COLO829 (cell line): ENCODE results near the gene HTR1A.

Source experiments
- DNase-seq: peaks from one replicate; pipeline ENCODE4 v3.0.0; 2012; ENCODE audit warnings: low spot score

Gene HTR1A

GRCh38 chr5:63962279-63962678 is at the start of gene HTR1A:
HTR1A (minus strand) TSS chr5:63962445; CDS start chr5:63961719, 726 bp downstream.
- no peak for DNase-seq

DNA sequence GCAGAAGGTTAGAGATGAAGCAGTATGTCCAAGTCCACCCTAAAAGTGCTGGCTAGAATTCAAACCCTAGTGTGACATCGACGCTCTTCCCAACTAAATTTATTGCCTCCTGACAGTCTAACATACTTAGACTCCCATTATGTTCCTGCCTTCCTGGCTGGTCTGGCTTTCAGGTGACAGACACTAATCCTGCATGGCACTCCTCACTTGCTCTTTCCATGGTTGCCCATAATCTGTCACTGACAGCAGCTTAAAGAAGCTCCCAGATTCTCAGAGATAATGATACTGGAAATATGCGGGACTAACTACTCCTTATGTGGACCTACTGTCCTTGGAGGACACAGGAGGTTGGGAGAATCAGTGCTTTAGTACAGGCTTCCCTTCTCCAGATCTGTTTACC is 41.7 kb upstream of the HTR1A start:
- no peak for DNase-seq

- DNase-seq = no peak
Measured at GRCh38 chr5:64000096-64000495, 37.9 kb upstream of the HTR1A start.

GRCh38 chr5:63987053-63987452 is 24.8 kb upstream of the HTR1A start:
- no peak for DNase-seq

- no peak for DNase-seq
Measured at GRCh38 chr5:63981864-63982263, 19.6 kb upstream of the HTR1A start.

- no peak for DNase-seq
Measured at GRCh38 chr5:63963926-63964325, 1.7 kb upstream of the HTR1A start.

DNA sequence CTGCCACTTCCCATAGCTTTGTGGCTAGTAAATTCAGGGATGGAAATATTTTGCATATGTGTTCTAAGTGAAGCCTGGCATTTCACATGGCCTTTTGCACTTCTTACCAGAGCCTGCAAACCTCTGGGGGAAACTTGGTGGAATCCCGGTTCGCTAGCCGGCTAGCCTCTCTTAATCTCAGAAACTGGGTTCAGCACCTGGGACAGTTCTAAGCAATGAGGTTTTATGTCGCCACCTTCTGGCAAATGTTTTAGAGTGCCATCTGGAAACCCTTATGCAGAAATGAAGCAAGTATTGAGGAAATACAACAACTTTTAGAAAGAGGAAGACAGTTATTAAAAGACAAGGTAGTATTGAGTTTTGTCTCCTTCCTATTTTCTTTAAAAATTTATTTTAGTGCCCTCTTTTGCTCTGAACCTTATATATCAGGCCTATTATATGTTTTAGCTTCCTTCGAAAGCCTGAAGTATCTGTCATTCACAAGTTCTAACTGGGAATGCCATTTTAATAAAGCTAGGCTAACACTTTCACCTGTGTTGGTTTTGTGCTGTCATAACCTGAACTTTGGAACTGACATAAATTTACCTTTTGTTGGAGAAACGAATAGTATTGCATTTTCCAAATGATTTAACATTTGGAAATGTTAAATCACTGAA is 963 bp upstream of the HTR1A start:
- DNase-seq = peak; percentile 61

DNA sequence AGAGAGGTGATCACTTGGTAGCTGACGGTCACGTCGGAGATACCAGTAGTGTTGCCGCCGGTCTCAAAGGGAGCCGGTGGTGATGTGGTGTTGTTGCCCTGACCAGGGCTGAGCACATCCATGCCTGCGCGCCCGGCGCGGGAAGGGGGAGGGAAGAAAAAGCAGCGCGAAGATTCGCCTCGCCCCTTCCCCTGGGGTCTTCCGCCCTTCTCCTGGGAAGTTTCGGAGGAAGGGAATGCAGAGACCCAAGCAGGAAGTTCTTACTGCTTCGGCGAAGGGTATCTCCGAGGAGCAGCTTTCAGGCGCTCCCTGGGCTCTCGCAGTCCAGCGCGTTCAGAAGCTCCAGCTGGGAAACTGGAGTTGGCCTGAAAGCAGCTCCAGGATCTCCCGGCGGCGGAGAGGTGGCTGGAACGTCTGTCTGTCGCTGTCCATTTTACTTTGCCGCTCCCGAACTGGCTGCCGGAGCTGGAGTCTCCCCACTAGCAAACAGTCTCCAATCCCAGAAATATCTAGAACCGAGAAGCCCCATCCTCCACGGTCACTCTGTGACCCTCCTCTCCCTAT is 565 bp downstream of the HTR1A start:
- no peak for DNase-seq

- no peak for DNase-seq
Measured at GRCh38 chr5:63961125-63961597, 1.1 kb downstream of the HTR1A start.

DNA sequence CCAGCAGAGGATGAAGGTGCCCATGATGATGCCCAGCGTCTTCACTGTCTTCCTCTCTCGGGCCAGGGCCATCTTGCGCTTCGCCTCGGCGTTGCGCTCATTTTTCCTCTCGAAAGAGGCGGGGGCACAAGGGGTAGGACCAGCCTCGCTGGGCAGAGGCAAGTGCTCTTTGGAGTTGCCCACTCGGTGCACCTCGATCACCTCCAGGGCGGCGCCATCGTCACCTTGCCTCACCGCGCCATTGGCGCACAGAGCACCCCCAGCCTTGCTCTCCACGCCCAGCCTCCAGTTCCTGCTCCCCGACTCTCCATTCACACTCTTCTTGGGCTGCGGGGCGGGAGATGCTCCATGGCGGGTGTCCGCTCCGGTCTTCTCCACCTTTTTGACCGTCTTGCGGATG is 1.6 kb downstream of the HTR1A start:
- no peak for DNase-seq

DNA sequence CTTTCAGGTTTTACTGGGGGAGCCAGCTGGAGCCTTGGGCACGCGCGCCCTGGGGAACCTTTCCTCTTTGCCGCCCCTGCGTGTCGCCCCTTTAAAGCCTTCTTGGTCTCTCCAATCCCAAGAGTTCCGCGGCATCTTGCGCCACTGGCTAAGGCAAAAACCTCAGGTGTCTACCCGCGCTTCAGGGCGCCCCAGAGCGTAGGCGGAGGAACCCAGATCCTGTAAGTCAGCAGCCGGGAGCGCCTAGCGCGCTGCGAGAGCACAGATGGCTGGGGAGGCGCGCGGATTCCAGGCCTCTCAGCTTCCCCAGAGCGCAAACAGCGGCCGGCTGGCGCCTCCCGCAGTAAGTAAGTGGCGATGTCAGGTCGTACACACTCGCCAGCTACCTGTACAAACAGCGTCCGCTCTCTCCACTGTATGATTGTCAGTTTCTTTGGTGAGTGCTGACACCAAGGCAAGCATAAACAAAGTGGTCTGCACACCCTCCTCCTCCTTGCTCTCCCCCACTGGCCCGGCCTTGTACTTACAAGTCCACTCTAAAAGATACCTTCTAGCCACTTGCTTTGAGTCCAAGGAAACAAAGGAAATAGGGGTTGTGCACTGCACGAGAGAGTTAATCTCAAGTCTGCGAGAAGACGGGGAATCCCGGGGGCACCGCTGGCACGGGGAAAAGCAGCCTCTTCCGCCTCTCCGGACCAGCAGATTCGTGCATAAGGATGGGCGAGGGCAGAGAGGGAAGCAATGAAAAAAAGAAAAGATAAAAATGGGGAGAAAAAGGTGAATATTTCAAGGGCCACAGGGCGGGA is 2.9 kb downstream of the HTR1A start:
- DNase-seq = no peak

- DNase-seq = no peak
Measured at GRCh38 chr5:63958654-63959053, 3.6 kb downstream of the HTR1A start.

GRCh38 chr5:63957617-63958016 is 4.6 kb downstream of the HTR1A start:
- DNase-seq = no peak

GRCh38 chr5:63953217-63953616 is 9.0 kb downstream of the HTR1A start:
- DNase-seq = no peak

GRCh38 chr5:63935103-63935502 is 27.1 kb downstream of the HTR1A start:
- DNase-seq = no peak

DNA sequence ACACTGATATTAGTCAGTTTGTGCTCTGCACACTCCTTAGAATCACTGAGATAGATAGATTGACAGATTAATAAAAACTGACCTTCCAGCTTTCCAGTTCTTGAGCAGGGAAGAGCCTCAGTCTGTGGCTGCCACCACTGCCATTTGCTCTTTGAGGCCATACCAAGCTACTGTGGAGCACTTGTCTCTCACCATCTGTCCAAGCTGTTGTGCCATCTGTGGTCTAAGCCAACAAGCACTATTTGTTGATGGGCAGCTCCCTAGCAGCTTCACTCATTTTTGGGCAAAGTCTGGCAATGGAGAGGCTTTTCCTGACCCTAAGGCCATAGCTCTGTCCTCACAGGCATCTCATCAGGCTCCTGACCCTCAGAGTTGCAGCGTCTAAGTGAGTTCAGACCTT is 30.4 kb downstream of the HTR1A start:
- DNase-seq = no peak

DNA sequence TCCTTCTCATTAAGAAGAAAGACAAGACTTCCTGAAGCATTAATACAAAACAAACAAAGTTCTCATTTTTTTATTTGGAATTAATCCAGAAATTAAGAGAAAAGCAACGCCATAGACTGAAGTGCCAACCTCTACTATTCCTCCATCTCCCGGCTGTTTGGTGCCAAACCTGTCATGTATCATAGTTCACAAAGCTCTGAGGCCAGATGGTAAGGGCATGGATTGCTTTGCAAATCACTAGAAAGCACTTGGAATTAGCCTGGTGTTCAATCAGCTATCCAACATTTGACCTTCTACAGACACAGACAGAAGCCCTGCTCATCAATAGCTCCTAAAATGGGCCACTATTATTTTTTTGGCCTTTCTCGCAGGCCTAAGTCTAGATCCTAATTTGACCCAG is 33.8 kb downstream of the HTR1A start:
- DNase-seq = no peak

DNA sequence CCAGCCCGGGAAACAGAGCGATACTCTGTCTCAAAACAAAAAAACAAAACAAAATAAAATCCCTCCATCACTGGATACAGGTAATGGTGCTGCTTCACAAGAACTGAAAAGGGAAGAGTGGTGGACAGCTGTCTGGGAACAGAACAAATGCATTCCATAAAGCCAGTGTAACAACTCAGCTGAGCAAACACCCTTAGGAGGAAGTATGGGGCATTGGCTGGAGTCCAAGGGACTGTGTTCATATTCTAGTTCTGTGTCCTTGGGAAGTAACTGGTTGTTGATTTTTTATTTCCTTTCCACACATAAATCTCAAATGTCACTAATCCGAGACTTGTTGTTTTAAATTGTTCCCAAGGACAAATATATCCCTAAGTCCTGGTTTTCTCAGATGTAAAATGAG is 38.3 kb downstream of the HTR1A start:
- no peak for DNase-seq

DNA sequence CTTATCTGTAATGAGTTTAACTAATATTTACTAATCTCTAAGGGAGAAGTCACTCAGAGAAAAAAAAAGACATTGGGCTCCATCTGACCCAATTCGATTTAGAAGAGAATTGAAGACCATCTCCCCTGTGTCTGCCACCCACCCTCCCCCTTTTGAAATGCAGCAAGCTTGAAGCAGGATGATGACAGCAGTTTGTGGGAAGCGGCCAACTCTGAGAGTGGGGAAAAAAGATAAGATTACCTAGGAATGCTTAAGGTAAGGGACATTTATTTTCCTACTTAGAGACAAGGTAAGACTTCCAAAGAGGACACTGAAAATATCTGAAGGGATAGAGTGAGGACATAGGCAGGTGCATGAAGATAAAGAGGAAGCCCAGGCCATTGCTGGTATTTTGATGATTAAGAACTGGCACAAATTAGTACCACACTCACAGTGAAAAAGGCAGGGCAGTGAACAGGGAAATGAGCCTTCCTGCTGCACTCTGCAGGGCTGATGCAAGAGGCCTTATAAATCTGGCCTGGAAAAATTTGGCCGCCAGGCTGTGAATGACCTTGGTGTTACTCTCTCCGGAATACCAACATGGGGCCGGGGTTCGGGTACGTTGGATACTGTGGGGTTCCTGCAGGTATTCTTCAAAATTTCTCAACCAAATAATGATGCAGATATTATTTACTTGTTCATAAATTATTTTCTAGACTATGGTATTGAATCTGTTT is 42.3 kb downstream of the HTR1A start:
- no peak for DNase-seq

DNA sequence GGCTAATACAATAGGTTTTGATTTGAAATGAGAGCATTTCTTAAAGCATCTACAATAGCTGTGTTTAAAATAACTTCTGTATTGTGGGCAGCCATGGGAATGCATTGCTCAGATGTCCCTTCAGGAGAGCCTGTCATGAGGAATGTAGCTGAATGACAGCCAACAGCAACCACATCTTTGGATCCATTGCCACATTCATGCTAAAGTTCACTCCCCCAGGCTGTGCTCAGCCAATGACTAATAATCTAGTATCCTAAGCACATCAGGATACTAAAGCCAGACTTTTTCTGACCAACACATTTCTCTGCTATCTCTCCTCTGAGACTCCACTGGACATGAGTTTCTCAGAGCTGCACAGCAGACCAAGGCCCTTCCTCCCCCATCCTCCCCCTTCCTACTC is 45.5 kb downstream of the HTR1A start:
- no peak for DNase-seq

DNA sequence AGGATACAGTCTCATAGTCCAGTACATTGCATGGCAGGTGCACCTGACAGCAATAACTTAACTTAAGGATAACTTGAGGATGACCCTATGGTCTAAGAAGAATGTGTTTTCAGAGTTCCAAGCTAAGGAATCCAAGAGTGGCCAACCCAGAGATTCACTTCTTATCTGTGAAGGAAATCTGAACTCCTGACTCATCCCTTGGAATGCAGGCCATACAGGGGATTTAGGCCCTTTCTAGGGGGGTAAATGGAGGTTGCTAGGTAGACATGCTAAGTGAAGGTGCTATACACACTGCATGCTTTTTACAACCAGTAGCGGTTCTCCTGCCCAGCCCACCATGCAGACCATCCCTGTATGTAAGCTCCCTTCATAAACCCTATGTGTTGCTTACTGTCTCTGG is 50.4 kb downstream of the HTR1A start:
- DNase-seq = no peak
